IPS-11a (cell line): ENCODE results near the gene LMF1.
"Not testable (repeated sequence)": the region's sequence is repeated elsewhere in the genome, so short reads cannot be mapped to it uniquely, and the experiment has no call there.

Source experiments
- H3K4me3 ChIP-seq: one replicate; pipeline ENCODE4 v1.5.1; 2013; ENCODE audit warnings: low read depth, low read length, control low read depth

LMF1 gene

DNA sequence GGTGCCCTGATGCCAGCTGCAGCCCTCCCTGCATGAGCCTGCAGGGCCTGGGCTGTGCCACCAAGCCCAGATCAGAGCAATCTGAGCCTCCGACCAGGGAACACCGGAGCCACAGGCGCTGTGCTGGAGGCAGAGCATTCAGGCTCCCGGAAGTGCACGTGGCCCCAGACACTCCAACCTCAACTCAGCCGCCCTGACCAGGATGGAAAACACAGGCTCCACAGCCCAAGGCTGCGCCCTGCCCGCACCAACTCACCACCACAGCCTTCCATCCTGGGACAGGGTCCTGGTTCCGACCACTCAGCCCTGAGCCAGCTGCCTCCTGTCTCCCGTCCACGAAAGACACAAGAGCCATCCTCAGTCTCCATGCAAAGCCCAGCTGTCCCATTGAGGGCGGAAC lies 18.5 kb downstream of the LMF1 start:
- no peak overlapping the region for H3K4me3 ChIP-seq

DNA sequence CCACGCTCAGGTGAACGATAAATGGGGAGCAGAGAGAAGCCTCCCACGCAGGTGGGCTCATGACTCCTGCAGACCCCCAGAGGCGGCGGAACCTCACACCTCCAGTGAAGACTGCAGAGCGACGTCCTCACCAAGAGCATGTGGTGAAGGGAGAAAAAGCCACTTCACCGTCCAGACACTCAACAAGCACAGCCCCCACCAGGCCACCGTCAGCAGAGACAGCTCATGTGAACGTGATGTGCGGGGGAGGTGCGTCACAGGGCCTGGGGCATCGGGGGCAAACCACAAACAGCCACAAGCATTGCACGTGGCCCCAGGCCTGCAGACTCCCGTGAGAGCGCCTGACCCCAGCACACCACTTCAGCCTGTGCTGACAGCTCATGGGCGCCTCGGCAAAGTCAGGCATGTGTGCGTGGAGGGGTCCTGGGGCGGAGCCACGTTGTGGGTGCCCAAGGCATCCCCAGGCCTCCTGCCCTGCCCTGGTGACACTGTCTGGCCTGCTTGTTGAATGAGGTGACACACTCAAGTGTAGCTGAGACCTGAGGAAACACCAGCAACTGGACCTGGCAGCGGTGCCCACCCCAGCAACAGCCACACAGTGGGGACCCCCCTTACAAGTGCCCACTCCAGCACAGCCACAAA lies 19.0 kb downstream of the LMF1 start:
- H3K4me3 ChIP-seq, result no peak overlapping the region

- H3K4me3 ChIP-seq, result not testable (repeated sequence)
These were observed 19.8 kb downstream of the LMF1 start for GRCh38 chr16:950733-951573.

DNA sequence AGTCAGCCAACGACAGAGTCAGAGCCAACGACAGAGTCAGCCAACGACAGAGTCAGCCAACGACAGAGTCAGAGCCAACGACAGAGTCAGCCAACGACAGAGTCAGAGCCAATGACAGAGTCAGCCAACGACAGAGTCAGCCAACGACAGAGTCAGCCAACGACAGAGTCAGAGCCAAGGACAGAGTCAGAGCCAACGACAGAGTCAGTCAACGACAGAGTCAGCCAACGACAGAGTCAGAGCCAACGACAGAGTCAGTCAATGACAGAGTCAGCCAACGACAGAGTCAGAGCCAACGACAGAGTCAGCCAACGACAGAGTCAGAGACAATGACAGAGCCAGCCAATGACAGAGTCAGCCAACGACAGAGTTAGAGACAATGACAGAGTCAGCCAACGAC lies 22.0 kb downstream of the LMF1 start:
- not testable (repeated sequence) for H3K4me3 ChIP-seq

DNA sequence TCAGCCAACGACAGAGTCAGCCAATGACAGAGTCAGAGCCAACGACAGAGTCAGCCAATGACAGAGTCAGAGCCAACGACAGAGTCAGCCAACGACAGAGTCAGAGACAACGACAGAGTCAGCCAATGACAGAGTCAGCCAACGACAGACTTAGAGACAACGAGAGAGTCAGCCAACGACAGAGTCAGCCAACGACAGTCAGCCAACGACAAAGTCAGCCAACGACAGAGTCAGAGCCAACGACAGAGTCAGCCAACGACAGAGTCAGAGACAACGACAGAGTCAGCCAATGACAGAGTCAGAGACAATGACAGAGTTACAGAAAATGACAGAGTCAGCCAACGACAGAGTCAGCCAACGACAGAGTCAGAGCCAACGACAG lies 22.9 kb downstream of the LMF1 start:
- H3K4me3 ChIP-seq, result not testable (repeated sequence)

- no peak overlapping the region for H3K4me3 ChIP-seq
These were observed 23.4 kb downstream of the LMF1 start for GRCh38 chr16:947255-947921.

- no peak overlapping the region for H3K4me3 ChIP-seq
These were observed 24.8 kb downstream of the LMF1 start for GRCh38 chr16:946048-946395.

DNA sequence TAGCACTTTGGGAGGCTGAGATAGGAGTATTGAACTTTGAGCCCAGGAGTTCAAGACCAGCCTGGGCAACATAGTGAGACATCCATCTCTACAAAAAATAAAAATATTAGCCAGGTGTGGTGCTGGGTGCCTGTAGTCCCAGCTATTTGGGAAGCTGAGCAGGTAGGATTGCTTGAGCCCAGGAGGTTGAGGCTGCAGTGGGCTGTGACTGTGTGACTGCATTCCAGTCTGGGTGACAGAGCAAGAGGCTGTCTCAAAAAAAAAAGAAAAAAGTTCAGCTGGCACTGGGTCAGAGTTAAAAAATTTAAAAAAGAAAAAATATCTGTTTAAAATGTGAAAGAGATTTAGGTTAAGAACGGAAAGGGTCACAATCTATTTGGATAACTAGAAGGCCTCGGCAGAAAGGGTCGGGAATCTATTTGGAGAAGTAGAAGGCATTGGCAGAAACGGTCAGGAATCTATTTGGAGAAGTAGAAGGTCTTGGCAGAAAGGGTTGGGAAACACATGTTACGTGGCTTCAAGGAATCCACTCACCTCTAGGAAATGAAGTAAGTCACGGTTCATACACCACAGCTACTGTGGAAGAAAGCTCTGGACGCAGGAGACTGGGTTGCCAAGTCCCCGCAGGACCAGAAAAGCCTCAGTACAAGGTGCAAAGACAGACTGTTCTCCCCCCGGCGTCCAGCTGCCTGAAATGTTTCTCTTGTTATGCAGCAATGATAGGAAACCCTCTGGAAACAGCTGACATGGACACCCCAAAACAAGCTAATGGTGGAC lies 25.3 kb downstream of the LMF1 start:
- H3K4me3 ChIP-seq, result no peak overlapping the region

DNA sequence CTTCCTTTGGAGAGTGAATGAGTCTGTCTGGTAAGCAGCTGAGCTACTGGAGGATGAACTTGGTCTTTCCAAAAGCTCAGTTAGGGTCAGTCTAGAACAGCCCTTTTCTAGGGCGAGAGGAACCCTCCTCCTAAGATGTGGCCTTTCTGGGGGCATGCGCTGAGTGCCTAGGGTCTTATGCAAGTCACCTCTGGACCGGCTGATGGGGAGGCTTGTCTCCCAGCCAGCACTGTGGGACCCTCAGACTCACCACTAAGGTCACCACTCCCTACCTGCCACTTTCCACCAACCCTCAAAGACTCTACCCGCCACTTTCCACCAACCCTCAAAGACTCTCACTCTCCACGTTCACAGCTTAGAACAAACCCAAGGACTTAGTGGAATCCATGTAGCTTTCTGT lies 26.8 kb downstream of the LMF1 start:
- no peak overlapping the region for H3K4me3 ChIP-seq

DNA sequence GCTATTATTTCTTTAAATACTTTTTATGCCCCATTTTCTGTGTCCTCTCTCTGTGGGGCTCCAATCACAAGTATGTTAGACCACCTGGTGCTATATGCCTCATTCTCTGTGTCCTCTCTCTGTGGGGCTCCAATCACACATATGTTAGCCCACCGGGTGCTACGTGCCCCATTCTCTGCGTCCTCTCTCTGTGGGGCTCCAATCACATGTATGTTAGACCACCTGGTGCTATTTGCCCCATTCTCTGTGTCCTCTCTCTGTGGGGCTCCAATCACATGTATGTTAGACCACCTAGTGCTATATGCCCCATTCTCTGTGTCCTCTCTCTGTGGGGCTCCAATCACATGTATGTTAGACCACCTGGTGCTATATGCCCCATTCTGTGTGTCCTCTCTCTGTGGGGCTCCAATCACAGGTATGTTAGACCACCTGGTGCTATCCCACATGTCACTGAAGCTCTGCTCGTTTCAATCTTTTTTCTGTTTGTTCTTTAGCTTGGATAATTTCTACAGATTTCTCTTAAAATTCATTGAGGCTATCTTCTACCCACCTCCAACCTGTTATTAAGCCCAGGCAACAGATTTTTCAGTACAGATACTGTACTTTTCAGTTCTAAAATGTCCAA lies 28.2 kb downstream of the LMF1 start:
- H3K4me3 ChIP-seq, result no peak overlapping the region

- no peak overlapping the region for H3K4me3 ChIP-seq
These were observed 30.8 kb downstream of the LMF1 start for GRCh38 chr16:939941-940340.

GRCh38 chr16:939311-939710 lies 31.5 kb downstream of the LMF1 start:
- no peak overlapping the region for H3K4me3 ChIP-seq

- no peak overlapping the region for H3K4me3 ChIP-seq
These were observed 32.0 kb downstream of the LMF1 start for GRCh38 chr16:938752-939151.

DNA sequence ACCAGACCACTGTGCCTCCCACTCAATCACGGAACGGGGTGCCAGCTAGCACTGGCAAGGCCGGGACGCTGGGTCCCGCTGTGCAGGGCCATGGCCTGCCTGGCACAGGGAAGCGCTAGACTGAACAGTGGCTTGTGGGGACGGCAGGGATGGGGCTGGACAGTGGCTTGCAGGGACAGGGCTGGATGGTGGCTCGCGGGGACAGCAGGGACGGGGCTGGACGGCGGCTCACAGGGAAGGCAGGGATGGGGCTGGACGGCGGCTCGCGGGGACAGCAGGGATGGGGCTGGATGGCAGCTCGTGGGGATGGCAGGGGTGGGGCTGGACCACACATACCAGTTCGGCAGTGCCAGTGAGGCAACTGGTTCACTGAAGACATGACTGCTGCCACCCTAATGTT lies 32.6 kb downstream of the LMF1 start:
- H3K4me3 ChIP-seq, result no peak overlapping the region

- no peak overlapping the region for H3K4me3 ChIP-seq
These were observed 33.1 kb downstream of the LMF1 start for GRCh38 chr16:937723-938122.

DNA sequence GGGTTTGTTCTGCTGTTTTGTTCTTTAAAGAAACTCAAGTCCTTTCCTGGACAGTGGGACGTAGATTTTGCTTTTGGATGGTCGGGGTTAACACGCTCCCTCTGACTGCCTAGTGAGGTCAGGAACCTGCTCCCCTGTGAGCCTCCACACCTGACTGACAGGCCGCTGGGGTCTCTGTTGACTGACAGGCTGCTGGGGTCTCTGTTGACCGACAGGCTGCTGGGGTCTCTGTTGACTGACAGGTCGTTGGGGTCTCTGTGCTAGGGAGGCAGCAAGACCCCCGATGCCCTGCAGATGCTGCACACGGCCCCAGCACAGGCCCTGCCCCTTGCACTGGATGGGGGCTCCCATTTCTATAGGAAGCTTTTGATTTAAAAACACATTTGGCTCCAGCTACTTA lies 33.5 kb downstream of the LMF1 start:
- no peak overlapping the region for H3K4me3 ChIP-seq

- no peak overlapping the region for H3K4me3 ChIP-seq
These were observed 35.1 kb downstream of the LMF1 start for GRCh38 chr16:935684-936083.

DNA sequence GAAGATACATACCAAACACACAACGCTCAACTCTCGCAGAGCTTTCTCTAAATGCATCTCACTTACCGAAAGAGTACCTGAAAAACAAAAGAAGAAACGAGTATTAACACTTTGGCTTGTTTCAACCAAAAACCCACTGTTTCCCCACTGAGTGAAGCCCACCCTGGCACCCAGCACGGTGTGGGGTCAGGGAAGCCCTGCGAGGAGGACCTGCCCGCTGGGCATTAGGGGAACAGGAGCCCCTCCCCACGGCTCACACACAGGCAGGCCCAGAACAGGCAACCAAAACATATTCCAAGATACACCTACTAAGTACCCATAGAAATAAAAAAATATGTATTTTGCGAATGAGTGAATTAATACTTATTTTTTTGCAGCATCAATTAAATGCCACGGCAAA lies 36.6 kb downstream of the LMF1 start:
- H3K4me3 ChIP-seq, result no peak overlapping the region

DNA sequence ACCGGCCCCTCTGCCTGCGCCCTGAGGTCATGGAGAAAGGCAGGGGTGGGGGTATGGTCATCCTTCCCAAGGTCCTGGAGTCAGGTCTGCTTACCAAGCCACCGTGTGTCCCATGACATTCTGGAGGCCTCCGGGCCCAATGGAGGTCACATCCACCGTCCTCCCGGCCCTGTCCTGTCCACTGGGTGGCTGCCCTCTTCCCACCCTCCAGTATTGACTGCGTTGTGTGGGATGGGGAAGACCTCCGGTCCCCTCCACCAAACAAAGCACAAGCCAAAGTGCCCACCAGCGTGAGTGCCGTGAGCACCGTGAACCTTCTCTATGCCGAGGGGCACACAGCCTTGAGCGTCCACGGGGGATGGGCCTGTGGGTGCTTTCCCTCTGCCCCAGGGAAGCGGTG lies 37.2 kb downstream of the LMF1 start:
- no peak overlapping the region for H3K4me3 ChIP-seq

GRCh38 chr16:932831-933330 lies 37.9 kb downstream of the LMF1 start:
- H3K4me3 ChIP-seq, result no peak overlapping the region
